K562 (cell line): Measurements from ENCODE around the gene RFWD3. TPM values are rescaled to one million over a fixed set of nuclear protein-coding genes. Genes with fewer than 3 reads are reported as not detected.

Source experiments
- ATAC-seq: fragments of 200-7000 bp; cut with Tn5 transposase; 3 replicates; pipeline ENCODE4 v1.9.1; 2020; ENCODE audit warnings: moderate library complexity
- BruUV-seq: library from RNA; stranded (reverse); fragments of 400-500 nt; replicated peaks from 2 replicates; lab custom pipeline; 2021; lab: Mats Ljungman, UMichigan
- CTCF ChIA-PET: fragments of 300-600 bp; formaldehyde crosslinking; extraction: SDS; loops from one replicate; lab custom pipeline; 2021; ENCODE audit warnings: low intra/inter-chr PET ratio; lab: Yijun Ruan, JAX
- POLR2A ChIA-PET: fragments of 300-600, 350-650 bp; sonication (Branson Sonifier 250); formaldehyde crosslinking; extraction: SDS; loops from one replicate; lab custom pipeline; 2021; ENCODE audit warnings: antibody characterized with exemption, inconsistent platforms; lab: Yijun Ruan, JAX
- DNase-seq, 4 experiments: peaks; one replicate each; pipeline versions ENCODE4 v3.0.0 to v3.0.0-alpha.2; 2011 to 2018; ENCODE audit warnings: low spot score in 3 of 4, mixed read lengths in 3 of 4; ENCODE audit errors: extremely low read depth in 1 of 4
- FAIRE-seq: peaks from 2 replicates; lab custom pipeline; 2011; peaks lifted over from hg19 to GRCh38; lab: Jason Lieb, UNC
- H2AFZ ChIP-seq: 2 replicates; pipeline ENCODE4 v1.6.0; 2011; ENCODE audit warnings: low read depth, low read length, control low read depth, inconsistent platforms
- H3K27ac ChIP-seq: fragments of 200-600 bp; 3 replicates; pipeline ENCODE4 v1.8.0; 2011; ENCODE audit warnings: low read depth, mild to moderate bottlenecking, control low read depth, inconsistent platforms, low read length, moderate library complexity, mixed read lengths; ENCODE audit errors: extremely low read depth
- H3K27me3 ChIP-seq, 2 experiments: fragments of 300-600 bp in 1 of 2; 2 replicates in 1 of 2; 3 replicates in 1 of 2; pipeline versions ENCODE4 v1.6.0 to v1.8.0; 2011; ENCODE audit warnings: inconsistent platforms in 2 of 2, low read length in 2 of 2, mild to moderate bottlenecking in 1 of 2, mixed read lengths in 1 of 2, moderate library complexity in 1 of 2; ENCODE audit not compliant: control insufficient read depth in 2 of 2, insufficient read depth in 2 of 2
- H3K36me3 ChIP-seq: fragments of 300-600 bp; 3 replicates; pipeline ENCODE4 v1.8.0; 2011; ENCODE audit warnings: mild to moderate bottlenecking, low read length, inconsistent platforms; ENCODE audit not compliant: control insufficient read depth, insufficient read depth
- H3K4me1 ChIP-seq, 2 experiments: fragments of 200-600 bp in 1 of 2; replicated peaks in 1 of 2; 2 replicates in 1 of 2; 3 replicates in 1 of 2; pipeline versions ENCODE4 v1.5.1 to v1.8.0; 2011; ENCODE audit warnings: inconsistent platforms in 2 of 2, low read length in 2 of 2, mild to moderate bottlenecking in 1 of 2, mixed read lengths in 1 of 2, moderate library complexity in 1 of 2; ENCODE audit not compliant: control insufficient read depth in 2 of 2, insufficient read depth in 2 of 2
- H3K4me2 ChIP-seq: 2 replicates; pipeline ENCODE4 v1.6.1; 2011; ENCODE audit warnings: low read length, control low read depth, inconsistent platforms, mixed read lengths; ENCODE audit not compliant: insufficient read depth
- H3K4me3 ChIP-seq: fragments of 200-600 bp; sonication (generic), shearing (Covaris generic); 2 replicates; pipeline ENCODE4 v1.5.1; 2016; ENCODE audit warnings: control low read depth, inconsistent platforms
- H3K79me2 ChIP-seq: fragments of 200-600 bp; 3 replicates; pipeline ENCODE4 v1.8.0; 2011; ENCODE audit warnings: low read length, inconsistent platforms; ENCODE audit not compliant: control insufficient read depth, insufficient read depth
- H3K9ac ChIP-seq, 2 experiments: 2 replicates each; pipeline versions ENCODE4 v1.6.0 to v1.6.1; 2011; ENCODE audit warnings: low read depth in 2 of 2, low read length in 2 of 2, control low read depth in 1 of 2, inconsistent platforms in 1 of 2, mild to moderate bottlenecking in 1 of 2, mixed read lengths in 1 of 2; ENCODE audit not compliant: insufficient read depth in 1 of 2
- H3K9me1 ChIP-seq: one replicate; pipeline ENCODE4 v1.6.0; 2011; ENCODE audit warnings: inconsistent platforms, mild to moderate bottlenecking, low read length, moderate library complexity; ENCODE audit not compliant: control insufficient read depth, insufficient read depth
- H3K9me3 ChIP-seq: replicated peaks from 2 replicates; pipeline ENCODE4 v1.5.1; 2011; ENCODE audit warnings: low read depth, low read length, inconsistent platforms; ENCODE audit not compliant: control insufficient read depth, insufficient read depth
- H4K20me1 ChIP-seq: replicated peaks from 2 replicates; pipeline ENCODE4 v1.6.1; 2011; ENCODE audit warnings: low read length, inconsistent platforms, mixed read lengths; ENCODE audit not compliant: control insufficient read depth, insufficient read depth
- ATF3 ChIP-seq, 2 experiments: fragments of 450-650 bp in 1 of 2; sonication (generic) in 1 of 2; formaldehyde crosslinking in 1 of 2; IDR thresholded peaks in 1 of 2; conservative IDR thresholded peaks in 1 of 2; 2 replicates each; pipeline versions ENCODE4 v1.6.1 to v1.8.1; 2016 to 2023; ENCODE audit warnings: mild to moderate bottlenecking in 2 of 2, moderate library complexity in 2 of 2, inconsistent platforms in 1 of 2, missing genetic modification reagents in 1 of 2
- CHAMP1 ChIP-seq: fragments of 450-650 bp; IDR thresholded peaks from 2 replicates; pipeline ENCODE4 v1.6.1; 2016; ENCODE audit warnings: mild to moderate bottlenecking
- CTCF ChIP-seq, 3 experiments: IDR thresholded peaks in 2 of 3; conservative IDR thresholded peaks in 1 of 3; 2 replicates each; pipeline ENCODE4 v1.5.1; 2011 to 2012; ENCODE audit warnings: low read length in 3 of 3, mild to moderate bottlenecking in 3 of 3, control low read depth in 2 of 3, improper control_type of control experiment in 1 of 3, inconsistent platforms in 1 of 3, low read depth in 1 of 3, mixed read lengths in 1 of 3, moderate library complexity in 1 of 3; ENCODE audit not compliant: insufficient read depth in 2 of 3
- GTF2F1 ChIP-seq: IDR thresholded peaks from 2 replicates; pipeline ENCODE4 v1.6.1; 2011; ENCODE audit warnings: low read depth, low read length, improper control_type of control experiment
- RAD21 ChIP-seq, 2 experiments: fragments of 250-450 bp in 1 of 2; fragments of 450-650 bp in 1 of 2; sonication (Bioruptor Pico) in 1 of 2; formaldehyde crosslinking in 1 of 2; IDR thresholded peaks in 1 of 2; conservative IDR thresholded peaks in 1 of 2; 2 replicates each; pipeline versions ENCODE4 v1.4.0 to v1.8.0; 2020 to 2022; ENCODE audit warnings: mild to moderate bottlenecking in 2 of 2, moderate library complexity in 1 of 2
- ZBTB17 ChIP-seq: fragments of 450-650 bp; formaldehyde crosslinking; IDR thresholded peaks from 2 replicates; pipeline ENCODE4 v1.4.0; 2020; ENCODE audit warnings: mild to moderate bottlenecking
- WGBS: fragments of 100-300 bp; shearing (Covaris generic); methylation state at CpG from one replicate; pipeline ENCODE4 v1.1.6; 2016; ENCODE audit warnings: low coverage, mixed read lengths; ENCODE audit not compliant: insufficient coverage; ENCODE audit errors: missing lambda C conversion rate; 5-methylcytosine and 5-hydroxymethylcytosine counted together
- in situ Hi-C: fragments of 300-500 bp; cut with MboI; formaldehyde crosslinking; loops from 4 replicates; pipeline ENCODE4 v1.15.0; 2018; ENCODE audit warnings: inconsistent platforms, mixed read lengths
- intact Hi-C: fragments of 100-400 bp; cut with micrococcal nuclease; formaldehyde crosslinking; loops from 2 replicates; pipeline ENCODE4 v1.14.2; 2022
- polyA plus RNA-seq, 8 experiments: library from polyadenylated mRNA; depleted of rRNA in 4 of 8; stranded (reverse) in 5 of 8; unstranded in 3 of 8; fragments of >200 nt; fragmentation: Nextera tagmentation in 2 of 8; fragmentation: Illumina TruSeq in 1 of 8; extraction: Ambion mirVana in 2 of 8; extraction: Trizol in 1 of 8; gene quantifications; 2 replicates each; pipeline versions ENCODE4 v1.2.1 to v1.2.3, GENCODE V29; 2011 to 2014; ENCODE audit warnings: inconsistent platforms in 1 of 8, missing spikeins in 1 of 8
- total RNA-seq, 7 experiments: library from RNA; depleted of rRNA in 6 of 7; stranded (reverse); fragments of >200 nt in 6 of 7; fragmentation: Illumina TruSeq in 2 of 7; extraction: Trizol in 2 of 7; gene quantifications; 2 replicates each; pipeline versions ENCODE4 v1.2.1 to v1.2.3, GENCODE V29; 2011 to 2021; ENCODE audit warnings: low replicate concordance in 1 of 7

Gene RFWD3
- total and polyA plus RNA-seq, 9 of the 15 experiments (the other 6 are each of a cell fraction or from before 2014, with no cell fraction given), result 20.8 to 121 (median 79.0) TPM

GRCh38 chr16:74651841-74652240 lies 14.8 kb downstream of the RFWD3 start (continued):
- TF ChIP-seq CHAMP1, result no peak

GRCh38 chr16:74650966-74651567 lies 15.6 kb downstream of the RFWD3 start:
- Histone ChIP-seq H3K4me1 (no peaks in the 10 kb centered on the region; a peak in 2 of 5 replicates), H2AFZ (no peak overlapping the region), H3K27ac (no peak overlapping the region), H3K36me3 (peaks cover 94% of the 10 kb centered on the region), H4K20me1 (peaks cover 12% of the 10 kb centered on the region), H3K9ac (no peak overlapping the region), H3K79me2 (peaks cover 69% of the 10 kb centered on the region), H3K4me2 (no peak overlapping the region), H3K4me3 (no peak overlapping the region), H3K9me1 (no peaks in the 10 kb centered on the region), H3K27me3 (no peaks in the 10 kb centered on the region), H3K9me3 (no peaks in the 10 kb centered on the region)
- WGBS, result 70% methylated on average over 6 of the region's 6 CpGs
- TF ChIP-seq GTF2F1 (no peak), ZBTB17 (CRISPR knock-in tag) (no peak), RAD21 (CRISPR knock-in tag; conservative IDR thresholded peaks at IDR 0.05 in 1 of 2, IDR thresholded peaks at IDR 0.05 in 1 of 2) (0 out of 4 replicates have a peak, but pooled peaks of 1 of the 2 experiments have one; percentile 18), CTCF (IDR thresholded peaks at IDR 0.05 in 2 of 3, conservative IDR thresholded peaks at IDR 0.05 in 1 of 3; ENCODE audit: insufficient read depth in 2 of 3, low read depth in 1 of 3, low read length in 3 of 3) (peak; percentile 13 to 46 (median 41); a peak in 4 of 6 replicates), ATF3 (IDR thresholded peaks at IDR 0.05) (no peak), ATF3 (CRISPR knock-in tag; conservative IDR thresholded peaks at IDR 0.05) (no peak)
- no TSS peak for BruUV-seq
- in situ Hi-C loops (no loop called here), intact Hi-C loops (no loop called here)
- FAIRE-seq, result no peak
- CTCF ChIA-PET, result interaction anchor here (0.5 to 0.7 kb wide), 2 partner anchors 348 to 354 kb away, joined by 3 read pairs; no protein-coding TSS in a partner anchor
- ATAC-seq, result no peak; the same call in 2 of the 3 replicates
- POLR2A ChIA-PET, result interaction anchor here (0.6 to 2.3 kb wide), 6 partner anchors 9 to 211 kb away, joined by 3 to 16 read pairs (median 4); partner anchors contain the start of genes GLG1 and RFWD3
- peak in 1 of 4 experiments; percentile 19 for DNase-seq
